ENCODE data around the gene RAPSN.

Gene RAPSN

GRCh38 chr11:47448566-47449427 is at the start of gene RAPSN:
RAPSN (minus strand) TSS chr11:47449136; CDS start chr11:47448964, 172 bp downstream.
- no peak for DNase-seq

- DNase-seq, result no peak
Measured at GRCh38 chr11:47498149-47498548, 49.2 kb upstream of the RAPSN start.

GRCh38 chr11:47496808-47497207 is 47.9 kb upstream of the RAPSN start:
- DNase-seq, result no peak

GRCh38 chr11:47495856-47496217 is 46.9 kb upstream of the RAPSN start:
- no peak for DNase-seq

GRCh38 chr11:47495011-47495855 is 46.3 kb upstream of the RAPSN start:
- DNase-seq, result no peak

- DNase-seq, result no peak
Measured at GRCh38 chr11:47489395-47489755, 40.4 kb upstream of the RAPSN start.

- no peak for DNase-seq
Measured at GRCh38 chr11:47488674-47489394, 39.9 kb upstream of the RAPSN start.

GRCh38 chr11:47488111-47488510 is 39.2 kb upstream of the RAPSN start:
- DNase-seq, result no peak

- no peak for DNase-seq
Measured at GRCh38 chr11:47487421-47487820, 38.5 kb upstream of the RAPSN start.

GRCh38 chr11:47485107-47485506 is 36.2 kb upstream of the RAPSN start:
- no peak for DNase-seq

- DNase-seq, result no peak
Measured at GRCh38 chr11:47483457-47483856, 34.5 kb upstream of the RAPSN start.

GRCh38 chr11:47480762-47481161 is 31.8 kb upstream of the RAPSN start:
- no peak for DNase-seq

- DNase-seq, result no peak
Measured at GRCh38 chr11:47478651-47479329, 29.9 kb upstream of the RAPSN start.

- no peak for DNase-seq
Measured at GRCh38 chr11:47477753-47478152, 28.8 kb upstream of the RAPSN start.

GRCh38 chr11:47477323-47477722 is 28.4 kb upstream of the RAPSN start:
- DNase-seq, result no peak

GRCh38 chr11:47470671-47471070 is 21.7 kb upstream of the RAPSN start:
- DNase-seq, result no peak

GRCh38 chr11:47469361-47470179 is 20.6 kb upstream of the RAPSN start:
- no peak for DNase-seq

GRCh38 chr11:47468598-47469214 is 19.8 kb upstream of the RAPSN start:
- DNase-seq, result no peak

GRCh38 chr11:47467357-47467756 is 18.4 kb upstream of the RAPSN start:
- DNase-seq, result no peak

- no peak for DNase-seq
Measured at GRCh38 chr11:47466701-47467250, 17.8 kb upstream of the RAPSN start.

GRCh38 chr11:47466201-47466600 is 17.3 kb upstream of the RAPSN start:
- DNase-seq, result no peak
